Measurements from ENCODE around the gene RNF152.

Gene RNF152, protein sequence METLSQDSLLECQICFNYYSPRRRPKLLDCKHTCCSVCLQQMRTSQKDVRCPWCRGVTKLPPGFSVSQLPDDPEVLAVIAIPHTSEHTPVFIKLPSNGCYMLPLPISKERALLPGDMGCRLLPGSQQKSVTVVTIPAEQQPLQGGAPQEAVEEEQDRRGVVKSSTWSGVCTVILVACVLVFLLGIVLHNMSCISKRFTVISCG

GRCh38 chr18:61892683-61893308 is at the start of gene RNF152:
Gene RNF152 (minus strand): TSS chr18:61893007. CDS start chr18:61816463, 76,544 bp downstream.
- DNase-seq = no peak

- no peak for DNase-seq
Observed at GRCh38 chr18:61941948-61942471, 49.2 kb upstream of the RNF152 start.

GRCh38 chr18:61939046-61939674 is 46.4 kb upstream of the RNF152 start:
- DNase-seq = no peak

DNA sequence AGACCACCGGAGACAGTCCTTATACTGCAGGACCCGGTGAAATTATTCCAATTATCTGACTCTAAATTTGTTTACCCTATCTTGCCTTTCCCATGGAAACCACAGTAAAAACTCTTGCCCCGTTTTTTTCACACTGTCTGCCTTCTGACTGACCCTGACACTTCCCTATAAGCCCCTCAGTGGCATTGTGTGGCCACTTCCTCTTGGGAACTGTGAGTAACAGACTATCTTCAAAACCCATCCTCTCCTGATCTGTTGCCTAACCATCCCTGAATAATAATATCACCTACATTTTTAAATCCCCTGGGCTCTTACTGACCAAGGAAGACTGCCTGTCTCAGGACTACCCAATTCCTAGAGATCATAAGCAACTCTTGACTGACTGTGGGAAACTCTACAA is 42.6 kb upstream of the RNF152 start:
- no peak for DNase-seq

GRCh38 chr18:61931654-61932379 is 39.0 kb upstream of the RNF152 start:
- no peak for DNase-seq

- no peak for DNase-seq
Observed at GRCh38 chr18:61929881-61930640, 37.3 kb upstream of the RNF152 start.

DNA sequence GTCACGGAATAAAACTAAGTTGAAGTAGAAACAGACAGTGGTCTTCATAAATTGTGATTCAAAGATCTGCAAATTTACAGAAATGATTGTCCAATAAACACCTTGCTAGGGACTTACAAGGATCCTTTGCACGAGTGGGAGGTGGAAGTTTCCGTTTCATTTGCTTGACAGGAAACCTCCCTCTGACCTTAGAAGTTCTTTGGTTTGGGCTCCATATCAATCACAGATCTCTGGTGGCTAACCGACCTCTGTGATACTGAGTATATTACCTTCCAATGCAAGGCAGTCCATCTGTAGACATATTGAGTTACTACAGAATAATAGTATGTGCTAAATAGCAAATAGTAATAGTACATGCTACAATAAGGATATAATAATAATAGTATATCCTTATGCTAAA is 33.7 kb upstream of the RNF152 start:
- DNase-seq = no peak

DNA sequence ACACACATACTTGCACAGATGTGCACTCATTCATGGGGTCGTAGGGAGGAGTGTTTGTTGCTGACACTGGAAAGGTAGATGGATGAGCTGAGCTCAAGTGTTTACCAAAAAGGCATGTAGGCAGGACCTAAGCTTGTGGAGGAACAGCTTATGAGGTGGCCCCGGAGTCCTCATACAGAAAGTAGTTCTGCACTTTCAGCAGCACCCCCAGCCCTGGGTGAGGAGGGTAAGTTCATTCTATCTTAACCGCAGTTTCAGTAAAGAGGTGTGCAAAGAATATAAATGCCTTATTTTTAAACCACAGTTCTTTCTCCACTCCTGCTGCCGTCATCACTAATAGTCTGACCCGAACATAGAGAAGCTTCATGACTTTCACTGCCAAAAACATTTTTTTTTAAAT is 31.7 kb upstream of the RNF152 start:
- DNase-seq = no peak

DNA sequence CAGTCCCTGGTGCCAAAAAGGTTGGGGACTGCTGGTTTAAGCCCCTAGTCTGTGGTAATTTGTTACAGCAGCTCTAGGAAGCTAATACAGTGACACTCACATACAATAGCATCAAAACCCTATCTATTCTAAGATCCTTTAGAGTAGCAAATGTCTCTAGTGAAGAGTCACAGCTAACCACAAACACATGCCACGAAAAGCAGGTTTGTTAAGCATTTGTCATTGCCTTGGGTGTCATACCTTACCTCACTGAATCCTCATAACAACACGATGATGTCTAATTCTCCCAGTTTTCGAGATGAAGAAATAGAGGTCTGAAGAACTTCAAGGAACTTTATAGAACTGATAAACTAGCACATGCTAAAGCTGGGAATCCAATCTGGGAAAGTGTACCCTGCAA is 29.6 kb upstream of the RNF152 start:
- DNase-seq = no peak

GRCh38 chr18:61921621-61922235 is 28.9 kb upstream of the RNF152 start:
- no peak for DNase-seq

DNA sequence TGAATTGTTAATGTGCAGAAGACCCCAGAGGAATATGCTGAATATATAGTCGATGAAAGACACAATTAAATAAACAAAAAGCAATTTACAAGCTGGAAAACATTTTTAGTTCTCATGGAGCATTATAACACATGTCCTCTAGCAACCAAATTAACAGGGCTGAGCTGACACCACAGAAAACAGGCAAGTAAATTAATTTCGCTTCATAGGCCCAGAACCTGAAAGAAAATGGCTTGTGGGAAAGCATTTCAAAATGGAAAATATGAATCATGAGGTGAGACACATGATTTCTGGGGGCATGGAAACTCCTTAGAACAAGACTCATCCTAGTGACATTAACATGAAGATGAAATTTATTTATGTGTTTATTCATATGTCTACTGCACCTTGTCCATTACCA is 25.0 kb upstream of the RNF152 start:
- no peak for DNase-seq

DNA sequence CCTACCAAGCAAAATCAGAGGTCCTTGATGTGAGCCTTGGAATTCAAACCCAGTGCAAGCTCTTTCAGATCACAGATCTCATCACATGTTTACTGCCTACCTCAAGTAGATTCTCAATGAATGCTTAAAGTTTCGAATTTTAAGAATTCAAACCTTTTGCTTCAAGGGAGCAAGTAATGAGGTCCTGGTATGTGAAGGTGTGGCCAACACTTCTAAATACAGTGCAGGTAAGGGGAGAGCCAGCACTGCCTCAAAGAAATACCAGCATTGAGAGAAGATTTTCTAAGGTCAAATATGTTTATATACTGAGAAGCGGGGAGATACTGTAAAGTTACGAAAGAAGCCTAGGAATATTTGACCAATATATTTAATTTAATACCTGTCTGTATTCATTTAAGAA is 19.7 kb upstream of the RNF152 start:
- no peak for DNase-seq

DNA sequence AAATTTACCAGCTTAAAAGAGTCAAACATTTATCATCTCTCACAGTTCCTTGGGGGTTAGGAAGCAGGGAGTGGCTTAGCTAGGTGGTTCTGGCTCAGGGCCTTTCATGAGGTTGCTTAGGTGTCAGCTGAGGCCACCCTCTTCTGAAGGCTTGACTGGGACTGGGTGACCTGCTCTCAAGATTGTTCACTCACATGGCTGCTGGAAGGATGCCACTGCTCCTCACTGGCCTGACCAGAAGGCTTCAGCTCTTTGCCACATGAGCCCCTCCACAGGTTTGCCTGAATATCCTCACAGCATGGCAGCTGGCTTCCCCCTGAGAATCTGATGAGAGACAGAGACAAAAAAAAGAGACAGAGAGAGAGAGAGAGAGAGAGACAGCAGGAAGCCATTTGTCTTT is 17.3 kb upstream of the RNF152 start:
- no peak for DNase-seq

DNA sequence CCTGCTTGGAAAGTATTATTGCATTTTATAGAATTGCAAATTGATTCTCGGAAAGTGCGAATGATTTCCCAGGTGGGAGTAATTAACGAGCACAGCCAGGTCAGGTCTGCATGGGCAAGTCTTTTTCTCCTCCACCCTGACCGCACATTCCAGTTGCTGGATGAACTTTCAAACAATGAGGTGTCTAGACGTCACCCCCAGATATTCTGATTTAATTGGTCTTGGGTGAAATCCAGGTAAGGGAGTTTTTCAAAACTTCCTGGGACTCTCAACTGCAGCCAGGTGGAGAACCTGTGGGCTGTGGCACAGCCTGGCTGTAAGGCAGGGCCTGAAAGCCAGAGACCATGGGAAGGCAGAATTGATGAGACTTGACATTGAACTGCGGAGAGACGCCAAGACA is 15.9 kb upstream of the RNF152 start:
- no peak for DNase-seq

GRCh38 chr18:61901323-61901986 is 8.6 kb upstream of the RNF152 start:
- no peak for DNase-seq

DNA sequence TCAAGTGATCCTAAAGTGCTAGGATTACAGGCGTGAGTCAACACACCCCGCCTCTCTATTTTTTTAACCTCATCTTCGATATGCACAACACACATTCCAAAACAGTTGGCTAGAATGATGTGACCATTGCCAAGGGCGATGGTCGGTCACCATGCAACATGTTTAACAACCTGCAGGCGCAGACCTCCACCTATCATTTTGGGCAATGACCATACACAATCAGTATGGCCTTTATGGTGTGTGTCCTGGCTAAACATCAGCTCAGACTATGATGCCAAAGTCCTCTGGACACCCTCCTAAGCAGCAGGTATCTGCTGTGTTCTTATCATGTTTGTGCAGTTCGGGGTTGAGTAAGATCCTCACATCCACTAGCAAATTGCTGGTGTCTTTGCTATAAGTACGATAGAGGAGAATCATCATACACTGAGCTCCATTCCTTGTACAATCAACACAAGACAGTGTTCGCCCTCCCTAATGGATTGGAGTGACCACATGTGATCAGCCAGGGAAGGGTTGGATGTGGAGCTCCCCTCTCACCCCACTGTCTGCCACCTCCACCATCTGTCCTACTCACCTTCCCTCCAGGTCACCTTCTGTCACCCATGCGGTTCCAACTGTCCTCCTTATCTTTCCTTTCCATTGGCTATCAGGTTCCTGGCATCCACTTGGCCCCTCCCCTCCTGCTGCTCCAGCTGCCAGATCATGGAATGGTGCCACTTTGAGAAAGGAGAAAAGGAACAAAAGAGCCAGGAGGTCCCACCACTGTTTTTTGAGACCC is 7.9 kb upstream of the RNF152 start:
- no peak for DNase-seq

- no peak for DNase-seq
Observed at GRCh38 chr18:61898640-61899101, 5.9 kb upstream of the RNF152 start.

DNA sequence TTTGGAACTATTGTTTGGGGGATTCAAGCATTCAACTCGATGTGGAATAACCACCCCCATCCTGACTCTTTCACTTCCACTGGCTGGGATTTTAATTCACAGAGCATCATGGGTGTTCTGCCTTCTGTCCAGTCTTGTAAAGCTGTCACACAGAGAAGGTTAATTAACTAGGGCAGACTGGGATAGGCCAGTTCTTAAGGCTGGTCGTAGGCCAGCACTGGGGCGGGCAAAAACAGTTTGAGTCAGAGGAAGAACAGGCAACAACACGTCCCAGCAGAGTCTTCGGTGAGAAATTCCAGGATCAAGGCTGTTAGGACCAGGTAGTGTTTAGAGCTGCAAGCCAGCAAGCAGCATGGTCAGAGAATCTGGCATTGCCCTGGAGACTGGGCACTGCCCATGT is 4.0 kb upstream of the RNF152 start:
- DNase-seq = no peak

GRCh38 chr18:61896118-61896517 is 3.3 kb upstream of the RNF152 start:
- DNase-seq = no peak

DNA sequence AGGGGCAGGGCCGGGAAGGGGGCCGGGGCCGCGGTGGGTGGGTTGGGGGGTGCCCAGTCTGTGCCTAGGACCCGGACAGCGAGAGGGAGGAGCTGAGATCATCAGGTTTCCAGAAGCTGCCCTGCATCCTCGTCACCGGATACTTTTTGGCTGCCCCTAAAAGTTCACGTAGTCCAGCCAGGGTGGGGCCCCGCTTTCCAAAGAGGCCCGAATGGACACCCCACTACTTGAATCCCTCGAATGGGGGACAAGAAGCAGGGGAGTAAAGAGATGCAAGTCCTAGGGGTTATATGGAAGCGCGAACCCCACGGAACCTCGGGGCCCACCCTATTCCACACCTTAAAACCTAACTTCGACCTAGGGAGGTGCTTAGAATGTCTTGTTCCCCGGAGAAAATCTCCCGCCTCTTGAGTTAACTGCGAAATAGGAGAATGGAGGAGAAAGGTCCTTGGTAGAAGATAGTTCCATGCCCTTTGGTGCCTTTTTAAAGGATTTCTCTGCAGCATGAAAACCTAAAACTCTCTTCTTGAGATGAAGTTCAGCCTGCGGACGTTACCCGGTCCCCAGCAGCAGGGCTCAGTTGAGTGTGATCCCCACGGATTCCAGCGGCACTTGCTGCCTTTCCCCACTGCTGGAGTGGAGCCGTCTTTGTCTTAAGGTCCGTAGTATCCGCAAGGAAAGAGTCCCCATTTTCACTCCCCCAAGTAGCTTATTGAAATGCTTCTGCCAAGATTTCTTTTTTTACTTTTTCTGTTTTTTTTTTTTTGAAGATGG is 2.1 kb upstream of the RNF152 start:
- no peak for DNase-seq

Data from T1000 (cell line).